ENCODE measurements around the gene MS4A1.

GRCh38 chr11:60493454-60493853 lies 37.8 kb downstream of the MS4A1 start:
- TF ChIP-seq EZH2phosphoT487 (IDR thresholded peaks at IDR 0.05; ENCODE audit: borderline replicate concordance), result no peak
- TF ChIP-seq CTCF (conservative IDR thresholded peaks at IDR 0.05; ENCODE audit: low read length), result no peak

Measured in Loucy (cell line).